Kidney glomerular epithelial cell (primary cell): Measurements from ENCODE around the gene CCDC150.
A peak's percentile ranks its signal among the peaks of the same experiment; 100 is the strongest.
"Not testable (repeated sequence)": the region's sequence is repeated elsewhere in the genome, so short reads cannot be mapped to it uniquely, and the experiment has no call there.

Source experiments
- DNase-seq: peaks from one replicate; lab custom pipeline; 2025; lab: John Stamatoyannopoulos, UW

The CCDC150 gene

GRCh38 chr2:196635156-196635555 is 4.4 kb upstream of the CCDC150 start:
- no peak for DNase-seq

- DNase-seq = no peak
Observed at GRCh38 chr2:196638765-196639164, 750 bp upstream of the CCDC150 start.

DNA sequence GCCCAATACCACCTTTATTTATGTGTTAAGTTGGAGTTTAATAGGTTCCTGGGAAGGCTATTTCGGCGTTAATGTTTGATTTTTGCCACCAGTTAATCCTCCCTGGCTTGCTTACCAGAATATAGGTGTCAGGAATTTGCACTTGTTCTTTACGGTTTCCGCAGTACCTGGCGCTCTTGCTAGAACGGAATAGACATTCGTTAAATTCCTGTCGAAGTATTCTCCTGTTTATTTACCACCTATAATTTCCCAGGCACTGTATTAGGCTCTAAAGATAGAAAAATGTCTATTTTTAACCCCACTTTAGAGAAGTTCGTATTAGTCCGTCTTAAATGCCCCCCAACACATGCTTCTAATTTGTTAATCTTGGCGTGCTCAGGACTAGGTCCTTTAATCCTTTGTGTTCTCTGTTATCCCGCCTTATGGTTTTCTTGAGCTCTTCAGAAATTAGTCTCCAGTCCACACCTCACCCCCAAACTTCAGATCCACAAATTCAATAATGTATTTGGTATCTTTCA is 575 bp downstream of the CCDC150 start:
- DNase-seq = no peak

DNA sequence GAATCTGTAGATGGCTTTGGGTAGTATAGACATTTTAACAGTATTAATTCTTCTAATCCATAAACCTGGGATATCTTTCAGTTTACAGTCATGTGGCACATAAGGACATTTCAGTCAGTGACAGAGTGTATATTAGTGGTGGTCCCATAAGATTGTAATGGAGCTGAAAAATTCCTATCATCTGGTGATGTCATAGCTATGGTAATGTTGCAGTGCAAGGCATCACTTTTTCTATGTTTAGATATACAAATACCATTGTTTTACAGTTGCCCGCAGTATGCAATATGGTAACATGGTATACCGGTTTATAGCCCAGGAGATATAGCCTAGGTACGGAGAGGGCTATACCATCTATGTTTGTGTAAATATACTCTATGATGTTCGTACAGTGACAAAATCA is 9.7 kb downstream of the CCDC150 start:
- DNase-seq = no peak

- DNase-seq = no peak
Observed at GRCh38 chr2:196651387-196652094, 12.0 kb downstream of the CCDC150 start.

- DNase-seq = no peak
Observed at GRCh38 chr2:196652869-196653268, 13.4 kb downstream of the CCDC150 start.

DNA sequence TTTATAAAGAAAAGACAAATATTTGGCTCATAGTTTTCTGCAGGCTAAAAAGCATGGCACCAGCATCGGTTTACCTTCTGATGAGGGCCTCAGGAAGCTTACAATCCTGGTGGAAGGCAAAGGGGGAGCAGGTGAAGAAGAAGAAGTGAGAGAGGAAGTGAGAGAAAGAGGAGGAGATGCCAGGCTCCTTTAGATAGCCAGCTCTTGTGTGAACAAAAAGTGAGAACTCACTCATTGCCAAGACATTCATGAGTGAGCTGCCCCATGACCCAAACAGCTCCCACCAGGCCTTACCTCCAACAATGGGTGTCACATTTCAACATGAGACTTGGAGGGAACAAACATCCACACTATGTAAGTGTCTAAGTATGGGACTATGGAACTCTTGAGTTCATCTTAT is 14.3 kb downstream of the CCDC150 start:
- DNase-seq = no peak

DNA sequence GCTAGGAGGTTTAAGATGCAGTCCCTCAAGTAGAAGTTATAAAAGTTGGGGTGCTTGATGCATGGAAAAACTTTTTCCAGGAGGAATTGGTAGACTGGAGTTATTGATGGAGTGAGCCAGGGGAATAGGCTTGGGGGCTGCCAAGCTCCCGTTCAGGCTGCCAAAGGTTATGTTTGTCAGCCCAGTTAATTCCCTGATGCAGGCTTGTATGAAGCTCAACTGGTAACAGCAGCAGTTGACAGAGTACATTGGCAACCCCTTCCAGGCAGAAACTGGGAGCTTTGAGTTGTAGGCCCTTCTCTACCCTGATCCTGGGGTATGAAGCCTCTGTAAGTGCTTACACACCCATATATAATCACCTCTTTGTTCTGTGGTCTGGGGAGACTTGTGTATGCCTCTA is 16.2 kb downstream of the CCDC150 start:
- no peak for DNase-seq

DNA sequence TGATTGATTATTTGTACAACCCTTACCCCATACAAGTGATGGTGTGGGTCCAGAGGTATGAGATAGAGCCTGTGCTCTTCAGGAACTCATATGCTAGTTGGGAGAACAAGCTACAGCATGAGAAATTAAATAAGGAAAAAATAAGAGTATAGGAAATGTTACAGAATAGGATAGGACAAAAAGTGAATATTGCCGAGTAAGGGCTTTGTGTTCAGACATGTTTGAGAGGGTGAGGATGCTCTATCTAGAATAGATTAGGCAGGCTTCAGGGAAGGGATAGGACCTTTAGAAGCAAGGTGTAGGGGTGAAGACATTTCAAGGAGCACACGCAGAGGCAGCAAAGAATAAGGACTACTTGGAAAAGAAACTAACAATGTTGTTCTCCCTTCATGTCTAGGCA is 17.8 kb downstream of the CCDC150 start:
- no peak for DNase-seq

DNA sequence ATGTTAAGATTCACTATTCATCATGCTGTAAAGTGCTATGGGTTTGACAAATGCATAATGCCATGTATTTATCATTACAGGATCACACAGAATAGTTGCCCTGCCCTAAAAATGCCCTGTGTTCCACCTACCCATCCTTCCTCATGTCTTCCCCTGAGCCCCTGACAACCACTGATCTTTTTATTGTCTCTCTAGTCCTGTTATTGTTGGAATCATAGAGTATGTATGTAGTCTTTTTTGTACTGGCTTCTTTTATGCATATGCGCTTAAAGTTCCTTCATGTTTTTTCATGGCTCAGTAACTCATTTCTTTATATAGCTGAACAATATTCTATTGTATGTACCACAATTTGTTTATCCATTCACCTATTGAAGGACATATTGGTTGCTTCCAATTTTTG is 20.3 kb downstream of the CCDC150 start:
- DNase-seq = no peak

DNA sequence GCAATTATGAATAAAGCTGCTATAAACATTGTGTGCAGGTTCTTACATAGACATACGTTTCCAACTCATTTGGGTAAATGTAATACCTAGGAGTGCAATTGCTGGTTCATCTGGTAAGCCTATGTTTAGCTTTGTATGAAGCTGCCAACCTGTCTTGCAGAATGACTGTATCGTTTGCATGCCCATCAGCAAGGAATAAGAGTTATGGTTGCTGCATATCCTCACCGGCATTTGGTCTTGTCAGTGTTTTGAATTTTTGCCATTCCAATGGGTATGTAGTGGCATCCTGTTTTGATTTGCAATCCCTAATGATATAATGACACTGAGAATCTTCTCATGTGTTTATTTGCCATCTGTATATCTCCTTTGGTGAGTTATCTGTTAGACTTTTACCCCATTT is 20.7 kb downstream of the CCDC150 start:
- peak; percentile 41 for DNase-seq

DNA sequence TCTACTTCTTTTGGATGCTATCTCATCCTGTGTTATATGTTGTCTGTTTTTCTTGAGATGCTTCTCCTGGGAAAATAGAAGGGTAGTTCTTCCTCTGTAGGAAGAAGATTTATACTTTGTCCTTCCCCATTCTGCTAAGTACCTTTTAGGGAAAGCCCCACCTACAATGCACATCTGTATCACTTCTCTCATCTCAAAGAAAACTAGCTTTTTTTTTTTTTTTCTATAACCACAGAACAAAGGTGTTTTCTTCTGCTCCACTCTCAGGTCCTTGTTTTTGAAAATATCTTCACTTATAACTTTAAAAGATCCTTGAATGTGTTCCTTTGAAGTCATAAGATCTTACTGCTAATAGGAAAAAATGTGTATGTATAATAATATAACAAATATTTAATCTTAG is 30.8 kb downstream of the CCDC150 start:
- DNase-seq = no peak

DNA sequence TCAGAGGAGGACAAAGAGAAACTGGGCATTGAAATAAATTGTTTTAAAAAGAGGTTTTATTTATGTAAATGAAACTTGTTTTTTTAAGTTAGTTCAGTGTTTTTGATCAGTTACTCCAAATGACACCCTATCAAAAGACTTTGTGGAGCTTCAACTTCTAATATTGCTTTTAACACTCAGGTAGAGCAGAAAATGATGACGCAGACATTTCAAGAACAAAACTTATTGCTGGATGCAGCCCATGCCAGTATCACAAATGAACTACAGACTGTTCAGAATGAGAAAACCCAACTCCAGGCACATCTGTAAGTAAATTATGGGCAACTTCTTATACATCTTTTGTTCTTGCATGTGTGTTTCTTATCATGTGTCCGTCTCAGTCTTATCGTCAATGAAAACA is 36.4 kb downstream of the CCDC150 start:
- no peak for DNase-seq

- DNase-seq = peak; percentile 11
Observed at GRCh38 chr2:196677404-196677803, 37.9 kb downstream of the CCDC150 start.

DNA sequence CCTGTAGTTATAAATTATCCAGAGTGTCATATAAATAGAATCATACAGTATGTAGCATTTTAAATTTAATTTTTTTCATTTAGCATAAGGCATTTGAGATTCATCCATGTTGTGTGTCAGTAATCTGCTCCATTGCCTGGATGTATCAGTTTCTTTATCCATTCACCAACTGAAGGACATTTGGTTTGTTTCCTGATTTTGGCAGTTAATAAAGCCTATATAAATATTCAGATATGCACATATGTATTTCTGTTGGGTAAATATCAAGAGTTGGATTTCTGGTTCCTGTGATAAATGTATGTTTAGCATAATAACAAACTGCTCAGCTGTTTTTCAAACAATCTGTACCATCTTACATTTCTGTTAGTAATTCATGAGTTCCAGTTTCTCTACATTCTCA is 39.9 kb downstream of the CCDC150 start:
- DNase-seq = no peak

DNA sequence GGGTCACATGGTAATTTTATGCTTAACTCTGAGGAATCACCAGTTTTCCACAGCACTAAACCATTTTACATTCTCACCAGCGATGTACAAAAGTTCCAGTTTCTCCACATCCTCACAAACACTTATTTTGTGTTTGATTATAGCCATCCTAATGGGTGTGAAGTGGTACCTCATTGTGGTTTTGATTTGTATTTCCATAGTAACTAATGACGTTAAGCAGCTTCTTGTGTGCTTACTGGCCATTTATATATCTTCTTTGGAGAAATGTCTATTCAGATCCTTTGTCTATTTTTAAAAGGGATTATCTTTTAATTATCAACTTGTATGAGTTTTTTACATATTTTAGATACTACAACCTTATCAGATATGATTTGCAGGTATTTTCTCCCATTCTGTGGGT is 42.0 kb downstream of the CCDC150 start:
- no peak for DNase-seq

DNA sequence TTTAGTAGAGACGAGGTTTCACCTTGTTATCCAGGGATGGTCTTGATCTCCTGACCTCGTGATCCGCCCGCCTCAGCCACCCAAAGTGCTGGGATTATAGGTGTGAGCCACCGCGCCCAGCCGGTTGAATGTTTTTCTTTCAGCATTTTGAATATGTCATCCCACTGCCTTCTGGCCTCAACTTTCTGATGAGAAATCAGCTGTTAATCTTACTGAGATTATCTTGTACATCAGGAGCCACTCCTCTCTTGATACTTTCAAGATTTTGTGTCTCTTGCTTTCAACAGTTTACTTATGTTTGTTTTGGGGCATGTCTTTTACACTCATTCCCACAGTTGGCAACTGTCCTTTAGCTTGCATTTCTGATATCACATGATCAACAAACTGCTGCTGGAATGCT is 46.3 kb downstream of the CCDC150 start:
- no peak for DNase-seq

DNA sequence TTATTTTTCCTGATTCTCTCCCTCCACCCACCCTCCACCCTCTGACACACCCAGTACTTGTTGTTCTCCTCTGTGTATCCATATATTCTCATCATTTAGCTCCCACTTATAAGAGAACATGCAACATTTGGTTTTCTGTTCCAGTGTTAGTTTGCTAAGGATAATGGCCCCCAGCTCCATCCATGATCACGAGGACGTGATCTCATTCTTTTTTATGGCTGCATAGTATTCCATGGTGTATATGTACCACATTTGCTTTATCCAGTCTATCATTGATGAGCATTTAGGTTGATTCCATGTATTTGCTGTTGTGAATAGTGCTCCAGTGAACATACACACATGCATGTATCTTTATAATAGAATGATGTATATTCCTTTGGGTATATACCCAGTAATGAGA is 47.2 kb downstream of the CCDC150 start:
- DNase-seq = not testable (repeated sequence)

GRCh38 chr2:196696423-196697079 is 57.0 kb downstream of the CCDC150 start:
- no peak for DNase-seq

GRCh38 chr2:196697825-196698224 is 58.3 kb downstream of the CCDC150 start:
- no peak for DNase-seq

DNA sequence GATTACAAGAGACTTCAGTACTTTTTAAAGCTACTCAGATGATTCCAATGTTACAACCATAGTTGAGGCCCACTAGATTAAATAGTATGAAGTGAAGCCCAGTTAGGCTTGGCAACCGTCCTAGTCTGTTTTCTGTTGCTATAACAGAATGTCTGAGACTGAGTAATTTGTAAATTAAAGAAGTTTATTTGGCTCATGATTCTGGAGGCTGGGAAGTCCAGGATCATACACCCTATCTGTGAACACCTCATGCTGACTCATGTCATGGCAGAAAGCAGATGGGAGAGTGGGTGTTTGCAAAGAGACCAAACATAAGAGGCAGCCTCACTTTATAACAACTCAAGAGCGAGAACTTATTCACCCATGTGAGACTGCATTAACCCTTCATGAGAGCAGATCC is 63.1 kb downstream of the CCDC150 start:
- no peak for DNase-seq

- no peak for DNase-seq
Observed at GRCh38 chr2:196703695-196704094, 64.2 kb downstream of the CCDC150 start.

GRCh38 chr2:196710056-196710455 is 70.5 kb downstream of the CCDC150 start:
- not testable (repeated sequence) for DNase-seq

DNA sequence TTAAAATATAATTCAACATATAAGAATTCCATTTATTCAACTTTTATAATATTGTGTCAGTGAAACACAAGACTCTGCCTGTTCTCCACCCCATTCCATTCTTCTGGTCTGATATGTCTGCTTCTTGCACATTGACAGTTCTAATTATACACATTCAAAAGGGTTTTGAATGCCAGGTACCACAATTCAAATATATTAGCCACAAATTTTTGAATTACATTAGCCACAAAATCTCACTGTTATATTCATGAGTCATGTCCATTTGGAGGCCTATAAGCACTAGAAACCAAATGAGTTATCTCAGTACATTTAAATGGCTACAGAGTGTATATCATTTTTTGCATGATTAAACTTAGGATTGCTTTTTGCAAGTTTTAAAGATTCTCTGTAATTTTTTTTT is 72.1 kb downstream of the CCDC150 start:
- DNase-seq = no peak
